ENCODE measurements around the gene PUS3.

Gene PUS3

DNA sequence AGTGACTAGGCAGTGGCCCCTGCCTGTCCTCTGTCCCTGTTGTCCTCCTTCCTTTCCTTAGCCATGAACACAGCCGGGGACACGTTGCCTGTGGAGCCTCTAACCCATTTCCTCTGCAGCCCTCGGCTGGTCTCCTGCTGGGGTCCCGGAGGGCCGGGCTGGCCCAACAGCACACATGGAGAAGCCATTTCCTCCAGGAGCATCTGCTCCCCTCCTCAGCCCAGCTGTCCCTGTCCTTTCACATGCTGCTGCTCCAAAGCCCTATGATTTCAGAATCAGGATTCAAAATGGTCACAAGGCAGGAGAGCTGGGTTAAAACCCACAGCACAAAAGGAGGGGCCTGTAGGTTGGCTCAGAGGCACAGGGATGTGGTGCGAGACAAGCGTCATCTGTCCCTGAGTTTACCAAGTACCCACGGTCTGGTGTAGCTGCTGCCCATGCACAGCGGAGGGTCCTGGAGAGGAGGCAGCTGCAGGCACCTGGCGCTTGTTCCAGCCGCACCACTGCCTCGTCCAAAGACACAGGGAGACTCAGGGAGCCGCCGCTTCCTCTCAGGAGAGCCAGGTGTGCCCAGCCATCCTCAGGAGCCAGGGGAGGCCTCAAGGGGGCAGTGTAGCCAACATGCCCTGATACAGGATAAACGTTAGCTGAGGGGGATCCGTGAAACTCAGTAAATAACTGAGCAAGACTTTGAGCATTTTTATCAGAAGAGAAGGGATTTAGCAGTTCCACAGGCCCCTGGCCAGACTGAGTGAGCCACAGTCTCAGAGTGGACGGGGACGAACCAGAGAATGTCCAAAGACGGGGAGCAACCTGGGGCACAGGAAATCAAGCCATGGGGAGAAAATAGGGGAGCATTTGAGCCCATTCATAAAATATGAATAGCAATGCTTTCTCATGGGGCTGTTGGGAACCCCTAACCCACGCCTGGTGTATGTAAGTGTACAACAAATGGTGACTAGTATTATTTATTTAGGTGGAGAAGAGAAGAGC lies 38.9 kb upstream of the PUS3 start:
- peak; percentile 5 for DNase-seq (ENCODE audit: low read depth)

DNA sequence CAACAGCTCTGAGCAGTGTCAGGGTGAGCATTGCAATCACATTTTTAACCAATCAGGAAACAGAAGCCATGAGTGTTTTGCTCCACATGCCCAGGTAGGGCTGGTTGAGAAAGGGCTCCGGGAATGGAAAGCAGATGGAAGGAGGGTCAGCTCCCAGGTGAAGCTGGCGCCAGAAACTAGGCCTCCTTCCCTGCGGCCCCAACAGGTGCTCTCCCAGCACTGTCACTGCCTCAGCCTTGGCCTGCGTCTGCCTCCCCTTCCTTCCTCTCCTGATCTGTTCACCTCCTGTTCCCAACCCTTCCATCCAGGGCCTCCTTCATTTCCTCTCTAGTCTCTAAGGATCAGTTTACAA lies 38.2 kb upstream of the PUS3 start:
- no peak for DNase-seq (ENCODE audit: low read depth)

DNA sequence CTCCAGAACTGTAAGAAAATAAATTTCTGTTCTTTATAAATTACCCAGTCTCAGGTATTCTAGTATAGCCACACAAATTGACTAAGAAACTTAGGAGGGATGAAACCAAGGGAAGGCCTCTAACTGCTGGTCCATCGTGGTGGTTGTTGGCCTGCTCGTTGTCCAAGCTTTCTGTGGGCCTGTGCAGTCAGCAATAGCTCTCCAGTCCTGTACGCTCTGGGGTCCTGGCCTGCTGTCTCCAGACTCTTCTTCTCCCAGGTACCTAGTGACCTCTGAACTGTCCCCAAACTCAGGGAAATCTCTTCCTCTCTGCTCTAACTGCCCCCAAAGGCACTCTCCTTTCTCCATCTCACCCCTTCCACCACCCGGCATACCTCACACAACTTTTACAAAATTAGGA lies 37.1 kb upstream of the PUS3 start:
- no peak for DNase-seq (ENCODE audit: low read depth)

DNA sequence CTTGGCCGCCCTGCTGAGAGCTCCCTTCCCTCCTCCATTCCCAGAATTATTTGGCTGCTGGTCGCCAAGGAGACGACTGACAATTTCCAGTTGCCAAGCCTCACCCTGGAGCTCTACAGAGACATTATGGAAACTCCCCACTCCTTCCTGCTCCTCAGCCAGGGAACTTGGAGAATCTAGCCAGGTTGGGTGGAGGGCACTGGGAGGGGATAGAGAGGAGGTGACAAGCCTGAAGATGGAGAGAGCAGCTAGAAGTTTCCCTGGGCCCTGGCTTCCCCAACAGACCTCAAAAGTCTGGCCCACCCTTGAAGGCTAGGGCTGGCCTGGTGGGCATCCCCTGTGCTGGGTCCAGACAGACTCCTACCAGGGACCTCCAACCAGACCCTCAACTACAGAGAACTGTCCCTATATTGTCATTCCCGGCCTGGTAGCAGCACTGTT lies 36.1 kb upstream of the PUS3 start:
- no peak for DNase-seq (ENCODE audit: low read depth)

DNA sequence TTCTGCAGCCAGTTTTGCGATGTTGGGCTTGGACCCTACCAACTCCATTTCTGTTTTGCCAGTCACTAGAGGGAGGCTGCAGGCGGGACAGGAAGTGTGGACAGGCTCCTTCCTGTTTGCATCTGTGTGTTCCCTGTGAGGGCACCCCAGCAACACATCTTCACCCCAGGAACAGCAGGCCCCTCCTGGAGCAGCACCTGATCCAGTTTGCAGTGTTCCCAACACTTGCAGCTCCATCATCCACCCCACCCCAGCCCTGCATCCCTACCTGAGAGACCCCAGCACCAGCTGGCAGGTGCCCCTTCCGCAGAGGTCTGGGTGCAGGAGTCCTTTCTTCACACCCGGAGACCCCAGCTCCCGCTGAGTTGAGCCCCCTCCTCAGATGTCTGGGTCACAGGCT lies 35.4 kb upstream of the PUS3 start:
- no peak for DNase-seq (ENCODE audit: low read depth)

DNA sequence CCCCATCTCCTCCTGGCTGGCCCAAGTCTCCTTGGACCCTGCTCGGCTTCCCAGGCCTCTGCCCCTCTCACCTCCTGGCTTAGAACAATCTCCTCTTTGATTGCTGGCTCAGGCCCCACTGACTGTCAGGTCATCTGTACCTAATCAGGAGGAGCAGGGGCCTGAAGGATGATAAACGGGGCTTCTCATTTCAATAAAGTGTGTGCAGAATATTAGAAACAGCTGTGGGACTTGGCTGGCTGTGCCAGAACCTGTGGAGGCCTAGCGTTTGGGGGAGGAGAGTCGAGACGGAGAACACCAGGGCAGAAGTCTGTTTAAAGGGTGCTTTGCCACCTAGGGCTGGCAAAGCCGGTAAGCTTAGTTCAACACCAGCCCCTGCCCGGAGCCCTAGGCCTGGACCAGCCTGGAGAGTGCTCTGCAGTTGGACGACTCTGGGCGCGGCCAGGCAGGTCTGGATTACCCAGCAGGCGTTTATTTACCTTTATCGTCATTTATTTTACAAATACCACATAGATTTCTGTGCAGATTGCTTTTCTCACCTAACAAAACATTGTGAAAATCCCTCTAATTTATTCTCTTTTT lies 32.7 kb upstream of the PUS3 start:
- DNase-seq (ENCODE audit: low read depth), result no peak

DNA sequence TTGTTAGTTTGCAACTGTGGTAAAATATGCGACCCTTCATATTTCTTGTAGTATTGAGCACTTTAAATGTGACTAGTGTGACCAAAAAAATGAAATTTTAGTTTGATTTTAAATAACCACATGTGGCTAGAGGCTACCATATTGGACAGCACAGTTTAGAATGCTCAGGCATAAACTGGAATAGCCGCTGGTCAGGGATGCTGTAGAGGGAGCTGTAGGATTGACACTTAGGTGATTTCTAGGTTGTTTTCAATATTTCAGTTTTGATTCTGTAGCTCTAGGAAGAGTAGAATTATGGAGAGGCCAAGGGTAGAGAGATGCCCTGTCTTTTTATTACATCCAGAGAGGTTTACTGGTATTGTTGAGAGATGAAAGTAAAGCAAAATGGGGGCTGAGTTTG lies 32.0 kb upstream of the PUS3 start:
- no peak for DNase-seq (ENCODE audit: low read depth)

DNA sequence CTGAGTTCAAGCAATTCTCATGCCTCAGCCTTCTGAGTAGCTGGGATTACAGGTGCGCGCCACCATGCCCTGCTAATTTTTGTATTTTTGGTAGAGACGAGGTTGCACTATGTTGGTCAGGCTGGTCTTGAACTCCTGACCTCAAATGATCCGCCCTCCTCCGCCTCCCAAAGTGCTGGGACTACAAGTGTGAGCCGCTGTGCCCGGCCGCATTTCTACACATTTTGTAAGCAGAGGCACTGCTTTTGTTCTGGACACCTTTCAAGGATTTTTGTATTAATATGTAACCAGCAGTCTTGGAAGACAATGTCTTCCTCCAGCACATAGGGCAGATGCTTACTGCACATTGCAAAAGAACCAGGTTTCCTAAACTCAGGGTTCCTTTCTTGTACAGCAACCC lies 31.5 kb upstream of the PUS3 start:
- no peak for DNase-seq (ENCODE audit: low read depth)

DNA sequence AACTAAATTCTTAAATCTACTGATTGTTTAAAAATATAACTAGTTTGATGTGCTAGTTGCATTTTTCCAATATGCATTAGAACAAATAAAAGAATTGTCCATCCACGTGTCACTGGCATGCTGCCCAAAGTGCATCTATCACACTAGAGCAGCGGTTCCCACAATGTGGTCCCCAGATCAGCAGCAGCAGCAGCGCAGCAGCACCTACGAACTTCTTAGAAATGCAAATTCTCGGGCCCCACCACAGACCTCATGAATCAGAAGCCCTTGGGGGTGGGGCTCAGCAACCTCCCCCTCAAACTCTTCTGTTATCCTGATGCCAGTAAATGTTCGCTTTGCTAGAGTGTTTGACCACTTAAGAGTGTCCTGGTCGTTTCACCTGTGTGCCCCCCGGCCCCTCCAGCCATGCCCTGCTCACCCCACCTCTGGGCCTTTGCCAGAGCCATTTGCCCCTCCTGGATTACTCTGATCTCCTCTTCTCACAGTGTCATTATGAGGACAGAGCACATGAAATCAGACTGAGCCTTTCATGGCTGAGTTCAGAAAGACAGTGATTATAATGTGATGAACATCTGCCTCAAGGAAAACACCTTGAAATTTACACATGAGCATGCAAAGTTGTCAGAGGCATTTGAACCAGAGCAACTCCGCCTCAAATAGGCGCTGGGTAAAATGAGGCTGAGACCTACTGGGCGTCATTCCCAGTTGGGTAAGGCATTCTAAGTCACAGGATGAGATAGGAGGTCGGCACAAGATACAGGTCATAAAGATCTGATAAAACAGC lies 30.2 kb upstream of the PUS3 start:
- no peak for DNase-seq (ENCODE audit: low read depth)

DNA sequence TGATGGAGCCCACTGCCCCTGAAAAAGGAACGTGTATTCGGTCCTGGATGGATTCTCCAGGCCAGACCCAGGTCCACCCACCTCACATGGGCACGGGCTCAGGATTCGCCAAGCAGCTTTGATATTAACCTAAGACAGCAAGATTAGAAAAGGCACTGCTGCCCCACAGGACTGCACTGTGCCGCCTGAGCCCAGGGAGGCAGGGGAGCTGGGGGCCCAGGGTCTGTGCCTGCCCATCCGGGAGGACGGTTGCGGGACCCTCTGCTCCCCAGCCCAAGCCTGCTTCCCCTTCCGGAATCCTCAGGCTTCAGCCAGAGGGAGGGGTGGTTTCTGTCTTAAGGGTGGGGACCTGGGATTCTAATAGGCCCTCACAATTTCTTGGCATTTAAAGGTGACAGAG lies 29.3 kb upstream of the PUS3 start:
- DNase-seq (ENCODE audit: low read depth), result no peak

DNA sequence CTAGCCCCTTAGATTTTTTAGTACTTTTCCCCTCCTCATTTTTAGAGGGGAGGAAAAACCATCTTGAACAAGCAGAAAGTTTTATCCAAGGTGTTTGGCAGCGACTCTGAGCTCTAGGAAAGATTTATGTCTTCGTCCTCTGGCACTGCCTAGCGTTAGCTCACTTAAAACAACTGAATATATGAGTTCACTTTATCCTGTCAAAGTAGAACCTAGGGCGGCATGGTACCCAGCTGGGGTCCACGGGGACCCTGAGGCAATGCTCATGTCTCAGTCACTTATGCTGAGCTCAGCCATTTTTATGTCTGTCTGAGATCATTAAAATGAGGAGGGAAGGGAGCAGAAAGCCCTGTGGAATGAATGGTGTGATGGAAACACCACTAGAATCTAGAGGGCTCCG lies 28.7 kb upstream of the PUS3 start:
- no peak for DNase-seq (ENCODE audit: low read depth)

DNA sequence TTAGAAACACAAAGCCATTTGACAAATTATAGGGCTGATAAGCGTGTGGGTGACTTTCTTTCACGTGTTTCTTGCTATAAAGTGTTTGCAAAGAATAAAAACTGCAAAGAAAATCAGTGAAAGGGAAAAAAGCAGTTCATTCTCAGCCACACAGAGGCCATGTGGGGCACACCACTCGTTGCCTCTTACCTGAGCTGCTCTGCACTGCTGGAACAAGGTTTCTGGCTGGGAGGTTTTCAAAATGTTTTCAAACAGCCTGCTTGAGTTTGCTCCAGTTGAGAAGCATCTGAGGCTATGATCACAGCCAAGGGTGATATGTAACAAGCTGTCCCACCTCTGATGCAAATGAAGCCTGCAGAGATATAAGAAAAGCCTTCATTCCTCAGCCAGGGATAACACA lies 28.1 kb upstream of the PUS3 start:
- no peak for DNase-seq (ENCODE audit: low read depth)

DNA sequence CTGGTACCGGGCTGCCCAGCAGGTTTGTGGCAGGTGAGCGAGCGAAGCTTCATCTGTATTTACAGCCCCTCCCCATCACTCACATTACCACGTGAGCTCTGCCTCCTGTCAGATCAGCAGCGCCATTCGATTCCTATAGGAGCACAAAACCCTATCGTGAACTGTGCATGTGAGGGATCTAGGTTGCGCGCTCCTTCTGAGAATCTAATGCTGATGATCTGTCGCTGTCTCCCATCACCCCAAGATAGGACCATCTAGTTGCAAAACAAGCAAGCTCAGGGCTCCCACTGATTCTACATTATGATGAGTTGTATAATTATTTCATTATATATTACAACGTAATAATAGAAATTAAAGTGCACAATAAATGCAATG lies 27.1 kb upstream of the PUS3 start:
- no peak for DNase-seq (ENCODE audit: low read depth)

DNA sequence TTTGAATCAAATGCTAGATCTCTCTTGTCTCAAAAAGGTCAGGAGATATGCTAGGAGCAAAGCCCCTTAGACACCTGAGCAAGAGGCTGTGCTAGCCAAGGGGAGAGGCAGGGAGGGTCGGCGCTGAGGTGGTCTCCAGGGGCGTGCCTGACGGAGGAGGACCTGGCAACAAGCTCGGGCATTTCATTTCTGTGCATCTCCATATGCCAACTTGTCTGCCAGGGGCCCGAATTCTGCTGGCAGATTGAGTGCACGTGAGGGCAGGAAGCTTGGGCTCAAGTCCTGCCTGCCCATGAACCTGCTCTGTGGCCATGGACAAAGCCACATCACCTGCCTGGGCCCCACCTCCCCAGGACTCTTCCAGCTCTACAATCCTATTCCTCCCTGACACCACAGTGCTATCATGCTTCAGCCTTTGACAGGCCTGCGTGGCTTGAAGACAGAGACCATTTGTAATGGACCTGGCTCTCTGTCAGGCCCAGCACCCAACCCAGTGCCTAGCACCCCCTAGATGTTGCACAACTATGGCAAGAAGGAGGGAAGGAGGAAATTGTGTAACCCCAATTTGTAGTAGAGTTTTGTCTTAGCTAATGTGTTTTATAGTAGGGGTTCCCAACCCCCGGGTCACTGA lies 26.6 kb upstream of the PUS3 start:
- no peak for DNase-seq (ENCODE audit: low read depth)

DNA sequence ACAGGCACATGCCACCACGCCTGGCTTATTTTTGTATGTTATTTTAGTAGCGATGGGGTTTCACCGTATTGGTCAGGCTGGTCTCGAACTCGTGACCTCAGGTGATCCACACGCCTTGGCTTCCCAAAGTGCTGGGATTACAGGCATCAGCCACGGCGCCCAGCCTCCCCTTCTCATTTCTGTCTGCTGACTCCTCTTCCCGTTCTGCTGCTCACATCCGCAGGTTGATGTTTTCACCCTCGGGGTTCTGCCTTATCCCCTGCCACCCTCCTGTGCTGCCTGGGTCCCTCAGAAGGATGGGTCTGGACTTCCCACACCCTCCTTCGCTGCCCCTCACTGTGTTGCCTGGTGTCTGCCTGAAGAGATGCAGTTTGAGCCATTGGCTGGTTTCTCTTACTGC lies 23.7 kb upstream of the PUS3 start:
- no peak for DNase-seq (ENCODE audit: low read depth)

DNA sequence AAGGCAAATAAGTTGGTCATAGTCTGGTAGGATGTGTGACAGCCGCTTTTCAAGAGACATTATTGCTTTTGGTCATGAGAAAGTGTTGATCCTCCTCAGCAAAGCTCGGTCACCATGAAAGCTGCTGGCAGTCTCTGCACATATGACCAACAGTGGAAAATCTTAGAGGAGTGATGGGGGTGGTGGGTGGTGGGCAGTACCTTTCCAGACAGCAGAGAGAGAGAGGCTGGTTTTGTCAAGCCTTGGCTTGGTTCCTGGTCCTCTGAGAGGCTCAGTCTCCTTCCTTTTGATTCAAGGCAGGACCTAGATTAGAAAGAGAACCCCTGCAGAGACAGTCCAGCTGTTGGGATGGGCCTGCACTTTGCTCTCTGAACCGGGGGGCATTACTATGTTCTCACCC lies 22.8 kb upstream of the PUS3 start:
- no peak for DNase-seq (ENCODE audit: low read depth)

DNA sequence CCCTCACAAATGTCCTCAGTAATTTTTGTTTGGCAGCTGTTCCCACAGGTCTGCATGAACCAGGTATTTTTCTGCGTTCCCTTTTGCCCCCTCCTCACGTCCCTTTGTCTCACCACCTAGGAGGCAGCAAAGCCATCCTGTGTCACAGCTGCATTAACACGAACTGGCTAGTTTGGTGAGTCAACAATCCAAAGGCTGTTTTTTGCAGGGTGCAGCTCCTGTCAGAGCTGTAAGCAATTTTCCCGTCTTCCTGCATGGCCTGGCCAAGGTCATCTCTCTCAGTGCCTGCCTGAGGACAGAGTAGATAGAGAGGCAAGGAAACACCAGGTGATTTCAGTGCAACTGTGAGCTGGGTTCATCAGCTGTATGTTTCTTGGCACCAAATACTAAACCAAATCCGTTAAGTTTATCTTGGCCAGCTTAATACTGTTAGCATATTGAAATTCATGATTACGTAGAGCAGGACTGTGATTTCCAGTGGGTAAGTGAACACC lies 22.3 kb upstream of the PUS3 start:
- DNase-seq (ENCODE audit: low read depth), result no peak

DNA sequence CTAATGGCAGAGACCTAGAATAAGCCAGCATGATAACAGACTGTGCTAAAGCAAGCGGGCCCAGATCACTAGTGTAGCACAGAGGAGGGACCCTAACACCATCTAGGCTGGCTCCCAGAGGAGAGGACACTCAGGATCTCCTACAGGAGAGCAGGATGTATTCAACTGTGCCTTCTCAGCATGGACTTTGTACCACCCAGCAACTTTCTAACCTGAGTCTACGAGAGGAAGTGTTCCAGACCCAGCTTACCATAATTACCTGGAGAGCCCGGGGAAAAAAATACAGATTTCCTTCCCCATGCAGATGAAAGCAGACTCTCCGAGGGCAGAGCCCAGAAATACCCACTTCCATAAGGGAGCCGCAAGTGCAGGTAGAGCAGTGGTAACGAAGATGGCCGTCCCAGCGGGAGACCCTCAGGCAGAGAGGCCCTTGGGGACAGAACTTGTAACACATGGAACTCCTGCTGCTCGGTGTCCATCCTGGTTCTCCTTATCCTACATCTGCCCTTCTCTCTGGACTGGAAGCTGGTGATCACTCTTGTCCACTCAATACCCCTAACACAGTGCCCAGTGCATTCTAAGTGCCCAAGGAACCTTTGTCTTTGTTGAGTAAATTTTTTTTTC lies 21.5 kb upstream of the PUS3 start:
- no peak for DNase-seq (ENCODE audit: low read depth)

DNA sequence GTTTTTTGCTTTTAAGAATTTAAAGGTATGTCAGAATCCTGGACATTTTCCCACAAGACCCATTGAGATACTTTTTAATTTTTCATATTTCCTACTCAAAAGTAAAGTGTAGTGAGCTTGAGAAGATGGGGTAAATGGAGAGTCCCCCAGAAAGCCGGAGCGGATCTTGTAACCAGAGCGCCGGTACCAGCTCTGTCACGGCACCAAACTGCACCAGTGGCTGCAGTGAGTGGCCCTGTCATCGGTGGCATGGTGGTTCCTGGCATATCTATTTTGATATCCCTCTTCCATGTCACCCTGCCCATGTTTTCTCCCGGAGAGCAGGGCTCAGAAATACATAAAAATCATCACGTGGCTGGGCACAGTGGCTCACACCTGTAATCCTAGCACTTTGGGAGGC lies 20.6 kb upstream of the PUS3 start:
- DNase-seq (ENCODE audit: low read depth), result no peak

DNA sequence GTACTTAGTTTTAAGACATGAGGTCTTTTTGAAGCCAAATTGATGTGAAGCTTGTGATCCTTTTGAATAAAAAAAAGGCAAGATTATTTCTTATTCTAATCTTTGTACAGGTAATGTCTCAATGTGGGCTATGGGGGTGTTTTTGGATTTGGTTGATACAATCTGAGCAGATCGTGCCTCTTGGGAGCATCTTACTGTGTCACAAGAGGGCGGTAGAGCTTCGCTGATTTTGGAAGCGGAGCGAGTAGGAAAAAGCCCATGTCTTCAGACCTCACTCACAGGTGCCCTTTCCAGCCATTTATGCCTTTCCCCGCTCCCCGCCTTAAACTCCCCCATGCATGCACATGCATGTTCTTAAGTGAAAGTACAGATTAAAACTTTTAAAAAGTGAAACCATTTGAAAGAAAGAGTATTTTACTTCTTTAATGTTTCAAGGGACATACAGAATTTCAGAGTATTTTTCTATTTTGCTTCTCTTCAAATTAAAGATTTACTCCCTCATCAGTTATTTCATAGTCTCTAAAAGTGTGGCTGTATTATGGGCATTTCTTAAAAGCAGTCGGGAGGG lies 20.1 kb upstream of the PUS3 start:
- DNase-seq (ENCODE audit: low read depth), result no peak

DNA sequence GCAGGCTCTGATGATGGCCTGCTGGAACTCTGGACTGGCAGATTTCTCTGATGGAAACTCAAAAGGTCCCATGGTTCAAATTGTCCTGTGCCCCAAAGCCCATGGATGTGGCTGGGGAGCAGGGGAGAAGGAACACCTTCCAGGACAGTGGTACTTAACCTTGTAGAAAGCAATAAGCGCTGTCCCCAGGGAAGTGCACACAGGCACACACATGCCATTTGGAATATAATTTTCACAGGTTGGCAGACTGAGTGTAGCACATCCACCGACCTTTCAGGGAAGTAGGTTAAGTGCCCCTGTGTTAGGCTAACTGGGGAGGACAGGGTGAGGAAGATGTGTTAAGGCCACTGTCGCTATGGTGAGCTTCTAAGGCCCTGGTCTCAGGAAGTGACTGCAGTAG lies 19.1 kb upstream of the PUS3 start:
- no peak for DNase-seq (ENCODE audit: low read depth)

DNA sequence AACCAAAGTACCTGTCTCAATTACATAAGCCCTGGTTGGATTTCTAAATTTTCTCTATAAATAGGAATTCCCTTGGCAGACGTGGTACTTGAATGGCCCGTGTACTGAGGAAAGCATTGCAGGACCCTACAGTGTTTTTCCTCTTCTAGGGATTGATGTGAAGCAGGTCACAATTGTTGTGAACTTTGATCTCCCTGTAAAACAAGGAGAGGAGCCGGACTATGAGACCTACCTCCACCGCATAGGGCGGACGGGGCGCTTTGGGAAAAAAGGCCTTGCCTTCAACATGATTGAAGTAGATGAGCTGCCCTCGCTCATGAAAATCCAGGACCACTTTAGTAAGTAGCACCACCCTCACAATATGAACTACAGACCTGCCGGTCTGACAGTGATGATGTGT lies 18.0 kb upstream of the PUS3 start:
- DNase-seq (ENCODE audit: low read depth), result no peak

Measured in activated gamma-delta T cell treated with anti-CD3 and anti-CD28 coated beads, Interleukin-2, amount 50 U/mL, for 16 hours (primary cell).